ENCODE data around the gene ZNRF2. TPM values are rescaled to one million over a fixed set of nuclear protein-coding genes. Genes with fewer than 3 reads are reported as not detected.
"Not testable (repeated sequence)": the region's sequence is repeated elsewhere in the genome, so short reads cannot be mapped to it uniquely, and the experiment has no call there.

The ZNRF2 gene
- total RNA-seq, 1 donor from 2014 or later, result 21.4 TPM

- Mint-ChIP-seq H3K4me1 (peaks cover 47% of the 10 kb centered on the region), H3K9me3 (peaks cover 4% of the 10 kb centered on the region), H3K36me3 (ENCODE audit: low read depth) (peaks cover 7% of the 10 kb centered on the region), H3K27me3 (no peaks in the 10 kb centered on the region), H3K4me3 (peak overlapping the region; percentile 87), H3K27ac (peak overlapping the region; percentile 85)
- POLR2A ChIA-PET, result interaction anchor here (0.7 to 3.2 kb wide), 11 partner anchors 9 to 193 kb away, joined by 3 to 28 read pairs (median 5); partner anchors contain the start of genes MTURN and NOD1
- no peak for TF ChIP-seq CTCF (IDR thresholded peaks at IDR 0.05)
- ATAC-seq (ENCODE audit: low read depth), result peak; percentile 2
- DNase-seq, result no peak
- CTCF ChIA-PET, result interaction anchor here (1.1 to 1.3 kb wide), 3 partner anchors 38 to 67 kb away, joined by 3 read pairs; no protein-coding TSS in a partner anchor
- intact Hi-C loops (cut with micrococcal nuclease), result loop anchor here (2.0 kb wide), 2 partner anchors 128 to 280 kb away; no protein-coding TSS in a partner anchor
Measured at GRCh38 chr7:30285067-30285535, 704 bp downstream of the ZNRF2 start.

GRCh38 chr7:30285536-30286284 is 1.3 kb downstream of the ZNRF2 start:
- intact Hi-C loops (cut with micrococcal nuclease), result loop anchor here (1.0 to 2.0 kb wide), 3 partner anchors 11 to 279 kb away; no protein-coding TSS in a partner anchor
- no peaks in the 10 kb centered on the region for H3K27me3 Mint-ChIP-seq
- H3K9me3 Mint-ChIP-seq, result peaks cover 4% of the 10 kb centered on the region
- peak; percentile 63 for DNase-seq
- no peak for TF ChIP-seq CTCF (IDR thresholded peaks at IDR 0.05)
- peak overlapping the region; percentile 99 for H3K27ac Mint-ChIP-seq
- CTCF ChIA-PET, result interaction anchor here (1.1 kb wide), 2 partner anchors 37 to 63 kb away, joined by 3 read pairs; no protein-coding TSS in a partner anchor
- ATAC-seq (ENCODE audit: low read depth), result no peak
- peaks cover 52% of the 10 kb centered on the region for H3K4me1 Mint-ChIP-seq
- POLR2A ChIA-PET, result interaction anchor here (1.0 to 3.2 kb wide), 9 partner anchors 9 to 193 kb away, joined by 3 to 28 read pairs (median 5); partner anchors contain the start of gene NOD1
- peaks cover 7% of the 10 kb centered on the region for H3K36me3 Mint-ChIP-seq (ENCODE audit: low read depth)
- peak overlapping the region; percentile 99 for H3K4me3 Mint-ChIP-seq

- H3K27ac Mint-ChIP-seq, result peak overlapping the region; percentile 99
- no peaks in the 10 kb centered on the region for H3K27me3 Mint-ChIP-seq
- H3K4me1 Mint-ChIP-seq, result peaks cover 57% of the 10 kb centered on the region
- ChIA-PET POLR2A (interaction anchor here (1.0 to 3.2 kb wide), 5 partner anchors 36 to 192 kb away, joined by 3 to 28 read pairs (median 5); partner anchors contain the start of gene NOD1), CTCF (interaction anchor here (1.6 kb wide), 1 partner anchor 278 kb away, joined by 4 read pairs; no protein-coding TSS in a partner anchor)
- DNase-seq (no peak), ATAC-seq (ENCODE audit: low read depth) (no peak)
- H3K36me3 Mint-ChIP-seq (ENCODE audit: low read depth), result peaks cover 9% of the 10 kb centered on the region
- intact Hi-C loops (cut with micrococcal nuclease), result loop anchor here (1.0 kb wide), 1 partner anchor 10 kb away; no protein-coding TSS in a partner anchor
- no peak for TF ChIP-seq CTCF (IDR thresholded peaks at IDR 0.05)
- peak overlapping the region; percentile 99 for H3K4me3 Mint-ChIP-seq
- H3K9me3 Mint-ChIP-seq, result peaks cover 4% of the 10 kb centered on the region
Measured at GRCh38 chr7:30286749-30287148, 2.4 kb downstream of the ZNRF2 start.

- DNase-seq; H3K9me3 Mint-ChIP-seq; H3K27ac Mint-ChIP-seq; intact Hi-C loops (cut with micrococcal nuclease); ATAC-seq (ENCODE audit: low read depth); H3K27me3 Mint-ChIP-seq: not testable (repeated sequence)
- H3K4me1 Mint-ChIP-seq, result peaks cover 64% of the 10 kb centered on the region
- H3K36me3 Mint-ChIP-seq (ENCODE audit: low read depth), result peaks cover 12% of the 10 kb centered on the region
- ChIA-PET CTCF (interaction anchor here (1.6 kb wide), 1 partner anchor 277 kb away, joined by 4 read pairs; no protein-coding TSS in a partner anchor), POLR2A (interaction anchor here (0.6 kb wide), 1 partner anchor 85 kb away, joined by 13 read pairs; no protein-coding TSS in a partner anchor)
- peak overlapping the region; percentile 48 for H3K4me3 Mint-ChIP-seq
Measured at GRCh38 chr7:30287625-30288024, 3.2 kb downstream of the ZNRF2 start.

GRCh38 chr7:30289634-30290033 is 5.2 kb downstream of the ZNRF2 start:
- H3K27me3 Mint-ChIP-seq; DNase-seq; ATAC-seq (ENCODE audit: low read depth); H3K9me3 Mint-ChIP-seq; intact Hi-C loops (cut with micrococcal nuclease); H3K27ac Mint-ChIP-seq: not testable (repeated sequence)
- CTCF ChIA-PET, result interaction anchor here (1.4 kb wide), 1 partner anchor 41 kb away, joined by 4 read pairs; no protein-coding TSS in a partner anchor
- Mint-ChIP-seq H3K4me1 (peaks cover 70% of the 10 kb centered on the region), H3K4me3 (peak overlapping the region; percentile 1), H3K36me3 (ENCODE audit: low read depth) (peaks cover 13% of the 10 kb centered on the region)
- POLR2A ChIA-PET, result interaction anchor here (0.8 kb wide), 1 partner anchor 33 kb away, joined by 3 read pairs; no protein-coding TSS in a partner anchor

GRCh38 chr7:30290317-30290716 is 5.9 kb downstream of the ZNRF2 start:
- Mint-ChIP-seq H3K36me3 (ENCODE audit: low read depth) (peaks cover 13% of the 10 kb centered on the region), H3K4me1 (peaks cover 77% of the 10 kb centered on the region)
- ATAC-seq (ENCODE audit: low read depth); H3K27ac Mint-ChIP-seq; H3K9me3 Mint-ChIP-seq; intact Hi-C loops (cut with micrococcal nuclease); H3K4me3 Mint-ChIP-seq; H3K27me3 Mint-ChIP-seq; DNase-seq: not testable (repeated sequence)
- ChIA-PET POLR2A (interaction anchor here (0.8 kb wide), 1 partner anchor 32 kb away, joined by 3 read pairs; no protein-coding TSS in a partner anchor), CTCF (interaction anchor here (1.4 kb wide), 1 partner anchor 40 kb away, joined by 4 read pairs; no protein-coding TSS in a partner anchor)

- POLR2A ChIA-PET, result interaction anchor here (0.5 kb wide), 1 partner anchor 64 kb away, joined by 3 read pairs; no protein-coding TSS in a partner anchor
- H3K4me1 Mint-ChIP-seq, result peaks cover 81% of the 10 kb centered on the region
- H3K27me3 Mint-ChIP-seq; intact Hi-C loops (cut with micrococcal nuclease); DNase-seq; H3K36me3 Mint-ChIP-seq (ENCODE audit: low read depth); H3K9me3 Mint-ChIP-seq; CTCF ChIA-PET; H3K4me3 Mint-ChIP-seq; ATAC-seq (ENCODE audit: low read depth): not testable (repeated sequence)
- H3K27ac Mint-ChIP-seq, result peak overlapping the region; percentile 3
Measured at GRCh38 chr7:30292416-30293038, 8.1 kb downstream of the ZNRF2 start.

GRCh38 chr7:30296304-30296703 is 11.9 kb downstream of the ZNRF2 start:
- intact Hi-C loops (cut with micrococcal nuclease), result loop anchor here (1.0 kb wide), 1 partner anchor 10 kb away; no protein-coding TSS in a partner anchor
- CTCF ChIA-PET; H3K27me3 Mint-ChIP-seq; H3K9me3 Mint-ChIP-seq; POLR2A ChIA-PET; DNase-seq; H3K27ac Mint-ChIP-seq; H3K36me3 Mint-ChIP-seq (ENCODE audit: low read depth): not testable (repeated sequence)
- peaks cover 75% of the 10 kb centered on the region for H3K4me1 Mint-ChIP-seq
- peak overlapping the region; percentile 35 for H3K4me3 Mint-ChIP-seq
- peak; percentile 60 for ATAC-seq (ENCODE audit: low read depth)
